HG02798 (cell line): ENCODE results near the gene PKDCC.
"Not testable (repeated sequence)": the region's sequence is repeated elsewhere in the genome, so short reads cannot be mapped to it uniquely, and the experiment has no call there.

Source experiments
- ATAC-seq: cut with Tn5 transposase; IDR thresholded peaks from one replicate; pipeline ENCODE4 v1.9.1; 2021; ENCODE audit warnings: mild to moderate bottlenecking; ENCODE audit not compliant: unreplicated experiment, poor library complexity

Gene PKDCC

GRCh38 chr2:42060718-42061619 lies 13.1 kb downstream of the PKDCC start:
- ATAC-seq = no peak

- ATAC-seq = no peak
Observed at GRCh38 chr2:42061839-42062238, 14.0 kb downstream of the PKDCC start.

- no peak for ATAC-seq
Observed at GRCh38 chr2:42063431-42064171, 15.8 kb downstream of the PKDCC start.

- no peak for ATAC-seq
Observed at GRCh38 chr2:42064417-42064942, 16.7 kb downstream of the PKDCC start.

GRCh38 chr2:42065753-42066152 lies 17.9 kb downstream of the PKDCC start:
- ATAC-seq = not testable (repeated sequence)

GRCh38 chr2:42067001-42067400 lies 19.2 kb downstream of the PKDCC start:
- ATAC-seq = not testable (repeated sequence)

- no peak for ATAC-seq
Observed at GRCh38 chr2:42067521-42067920, 19.7 kb downstream of the PKDCC start.

- ATAC-seq = no peak
Observed at GRCh38 chr2:42068571-42069178, 20.9 kb downstream of the PKDCC start.

- no peak for ATAC-seq
Observed at GRCh38 chr2:42069568-42069967, 21.7 kb downstream of the PKDCC start.

GRCh38 chr2:42071791-42072190 lies 24.0 kb downstream of the PKDCC start:
- no peak for ATAC-seq

GRCh38 chr2:42072349-42073118 lies 24.7 kb downstream of the PKDCC start:
- ATAC-seq = no peak

- no peak for ATAC-seq
Observed at GRCh38 chr2:42073739-42074503, 26.1 kb downstream of the PKDCC start.

GRCh38 chr2:42074661-42075060 lies 26.8 kb downstream of the PKDCC start:
- ATAC-seq = no peak

- ATAC-seq = no peak
Observed at GRCh38 chr2:42076357-42077225, 28.8 kb downstream of the PKDCC start.

- no peak for ATAC-seq
Observed at GRCh38 chr2:42077343-42077742, 29.5 kb downstream of the PKDCC start.

- no peak for ATAC-seq
Observed at GRCh38 chr2:42079737-42080287, 32.0 kb downstream of the PKDCC start.

GRCh38 chr2:42081151-42081550 lies 33.3 kb downstream of the PKDCC start:
- ATAC-seq = not testable (repeated sequence)

- no peak for ATAC-seq
Observed at GRCh38 chr2:42082016-42082415, 34.2 kb downstream of the PKDCC start.
